GM23338 (cell line): ENCODE results near the gene RPL37. TPM values are rescaled to one million over a fixed set of nuclear protein-coding genes. Genes with fewer than 3 reads are reported as not detected.

Source experiments
- ATAC-seq: fragments of 200-7000 bp; cut with Tn5 transposase; 3 replicates; pipeline ENCODE4 v1.9.1; 2020
- DNase-seq: peaks from one replicate; pipeline ENCODE4 v3.0.0-alpha.2; 2015; ENCODE audit warnings: low spot score
- H2AFZ ChIP-seq: fragments of 200-600 bp; sonication (generic); 2 replicates; pipeline ENCODE4 v1.8.0; 2016; ENCODE audit warnings: antibody characterized with exemption, mild to moderate bottlenecking, moderate library complexity
- H3F3A ChIP-seq: fragments of 200-600 bp; sonication (generic); replicated peaks from 2 replicates; pipeline ENCODE4 v1.8.0; 2017; ENCODE audit warnings: antibody characterized with exemption, mixed run types, low read depth
- H3K27ac ChIP-seq: fragments of 200-600 bp; sonication (generic); 2 replicates; pipeline ENCODE4 v1.6.1; 2016; ENCODE audit warnings: low read depth
- H3K27me3 ChIP-seq: fragments of 200-600 bp; sonication (generic); 2 replicates; pipeline ENCODE4 v1.8.0; 2016; ENCODE audit warnings: mild to moderate bottlenecking, mixed run types, moderate library complexity; ENCODE audit not compliant: insufficient read depth
- H3K36me3 ChIP-seq: fragments of 200-600 bp; sonication (generic); 2 replicates; pipeline ENCODE4 v1.8.0; 2016; ENCODE audit warnings: mild to moderate bottlenecking; ENCODE audit not compliant: insufficient read depth
- H3K4me1 ChIP-seq: fragments of 200-600 bp; sonication (generic); 2 replicates; pipeline ENCODE4 v1.8.0; 2016; ENCODE audit warnings: mild to moderate bottlenecking, moderate library complexity; ENCODE audit not compliant: insufficient read depth
- H3K4me2 ChIP-seq: fragments of 200-600 bp; sonication (generic); 2 replicates; pipeline ENCODE4 v1.7.1; 2017; ENCODE audit warnings: mixed run types
- H3K4me3 ChIP-seq: fragments of 200-600 bp; sonication (generic); 2 replicates; pipeline ENCODE4 v1.6.1; 2016; ENCODE audit warnings: mixed run types
- H3K79me2 ChIP-seq: fragments of 200-600 bp; sonication (generic); replicated peaks from 2 replicates; pipeline ENCODE4 v1.8.0; 2017; ENCODE audit warnings: mild to moderate bottlenecking; ENCODE audit not compliant: insufficient read depth
- H3K9me2 ChIP-seq: fragments of 200-600 bp; sonication (generic); 2 replicates; pipeline ENCODE4 v1.8.0; 2017; ENCODE audit not compliant: insufficient read depth
- H4K20me1 ChIP-seq: fragments of 200-600 bp; sonication (generic); replicated peaks from 2 replicates; pipeline ENCODE4 v1.8.0; 2017; ENCODE audit warnings: mild to moderate bottlenecking; ENCODE audit not compliant: insufficient read depth
- H3K27ac Mint-ChIP-seq: 2 replicates; pipeline ENCODE4 v1.8.0; 2020; ENCODE audit warnings: inconsistent platforms, mild to moderate bottlenecking, moderate library complexity, mixed read lengths
- H3K27me3 Mint-ChIP-seq: 3 replicates; pipeline ENCODE4 v1.8.0; 2022; ENCODE audit warnings: low read depth, mild to moderate bottlenecking, moderate library complexity, mixed read lengths, inconsistent platforms; ENCODE audit not compliant: insufficient read depth, poor library complexity
- H3K36me3 Mint-ChIP-seq: 3 replicates; pipeline ENCODE4 v1.8.0; 2021; ENCODE audit warnings: low read depth, mild to moderate bottlenecking, inconsistent platforms, moderate library complexity, mixed read lengths
- H3K4me1 Mint-ChIP-seq: 3 replicates; pipeline ENCODE4 v1.8.0; 2020; ENCODE audit warnings: mild to moderate bottlenecking, inconsistent platforms, mixed read lengths
- H3K4me3 Mint-ChIP-seq: 3 replicates; pipeline ENCODE4 v1.8.0; 2021; ENCODE audit warnings: moderate library complexity, mild to moderate bottlenecking, inconsistent platforms, mixed read lengths
- H3K9me3 Mint-ChIP-seq: 3 replicates; pipeline ENCODE4 v1.8.0; 2020; ENCODE audit warnings: moderate library complexity, mild to moderate bottlenecking, inconsistent platforms, mixed read lengths
- CREB1 ChIP-seq: fragments of 250-450 bp; sonication (Bioruptor Pico); IDR thresholded peaks from 2 replicates; pipeline ENCODE4 v1.5.0; 2020; ENCODE audit warnings: low read depth, mild to moderate bottlenecking, moderate library complexity
- EZH2 ChIP-seq: fragments of 200-600 bp; sonication (generic); IDR thresholded peaks from one replicate; pipeline ENCODE4 v1.8.0; 2017; ENCODE audit warnings: antibody characterized with exemption, mild to moderate bottlenecking, low read depth; ENCODE audit not compliant: unreplicated experiment
- NANOG ChIP-seq: IDR thresholded peaks from 2 replicates; pipeline ENCODE4 v1.6.1; 2016; ENCODE audit warnings: antibody characterized with exemption, borderline replicate concordance
- ZNF462 ChIP-seq: fragments of 250-450 bp; sonication (Bioruptor Pico); IDR thresholded peaks from 2 replicates; pipeline ENCODE4 v1.5.0; 2020; ENCODE audit warnings: mild to moderate bottlenecking, moderate library complexity
- polyA plus RNA-seq: library from polyadenylated mRNA; unstranded; fragments of >200 nt; fragmentation: Nextera tagmentation; extraction: Ambion mirVana; gene quantifications from 2 replicates; pipeline ENCODE4 v1.2.1, GENCODE V29; 2016
- total RNA-seq: library from RNA; depleted of rRNA; stranded (reverse); fragments of >200 nt; shearing (Covaris generic); gene quantifications from 2 replicates; pipeline ENCODE4 v1.2.3, GENCODE V29; 2014

The RPL37 gene
- total and polyA plus RNA-seq, 2 experiments from 2014 or later, result 104 to 3,283 TPM

- TF ChIP-seq ZNF462 (CRISPR knock-in tag) (no peak), NANOG (no peak)
These were observed 36.8 kb downstream of the RPL37 start, which contains the start of gene PRKAA1 (continued) for GRCh38 chr5:40798012-40798800.

GRCh38 chr5:40797273-40798011 is 37.6 kb downstream of the RPL37 start:
- H3K27ac ChIP-seq, result peak overlapping the region; percentile 96
- Mint-ChIP-seq H3K27me3 (peaks cover 9% of the 10 kb centered on the region), H3K36me3 (peaks cover 19% of the 10 kb centered on the region), H3K4me3 (peak overlapping the region; percentile 87), H3K4me1 (peaks cover 28% of the 10 kb centered on the region), H3K27ac (peak overlapping the region; percentile 95), H3K9me3 (peaks cover 3% of the 10 kb centered on the region; the same call in 1 of the 3 replicates)
- peak overlapping the region; percentile 78 for H3K4me2 ChIP-seq
- H3K27me3 ChIP-seq, result no peaks in the 10 kb centered on the region
- no peak overlapping the region for H2AFZ ChIP-seq
- H3K4me3 ChIP-seq, result peak overlapping the region; percentile 68
- H3K4me1 ChIP-seq, result peaks cover 25% of the 10 kb centered on the region
- peaks cover 48% of the 10 kb centered on the region for H3K79me2 ChIP-seq
- H4K20me1 ChIP-seq, result peaks cover 25% of the 10 kb centered on the region
- DNase-seq, result peak; percentile 80
- H3F3A ChIP-seq, result 0 out of 2 replicates have a peak, but pooled peaks cover 5% of the 10 kb centered on the region
- peaks cover 3% of the 10 kb centered on the region; the same call in 1 of the 2 replicates for H3K36me3 ChIP-seq
- no peaks in the 10 kb centered on the region for H3K9me2 ChIP-seq
- ATAC-seq, result peak; percentile 80
- TF ChIP-seq EZH2, result no peak
- no peak for TF ChIP-seq ZNF462 (CRISPR knock-in tag)
- no peak for TF ChIP-seq CREB1
